Uterus (tissue), 4 donors: ENCODE results near the gene ING1. TPM values are rescaled to one million over a fixed set of nuclear protein-coding genes. Genes with fewer than 3 reads are reported as not detected.

Source experiments
- DNase-seq, 2 donors: peaks; one replicate each; pipeline ENCODE4 v3.0.0-alpha.2; 2019 to 2020
- H3K27ac ChIP-seq, 2 donors: fragments of 200-600 bp; sonication (generic); 1 replicate in 1 of 2; 2 replicates in 1 of 2; pipeline ENCODE4 v1.5.1; 2016 to 2018
- H3K27me3 ChIP-seq, 2 donors: fragments of 200-600 bp; sonication (generic); one replicate each; pipeline ENCODE4 v1.5.1; 2018 to 2019; ENCODE audit warnings: control low read depth in 1 of 2
- H3K36me3 ChIP-seq, 2 donors: fragments of 200-600 bp; sonication (generic); one replicate each; pipeline ENCODE4 v1.5.1; 2019; ENCODE audit warnings: control low read depth in 1 of 2
- H3K4me1 ChIP-seq, 2 donors: fragments of 200-600 bp; sonication (generic); one replicate each; pipeline ENCODE4 v1.5.1; 2018 to 2019; ENCODE audit warnings: control low read depth in 1 of 2
- H3K4me3 ChIP-seq, 2 donors: fragments of 200-600 bp; sonication (generic); 1 replicate in 1 of 2; 2 replicates in 1 of 2; pipeline ENCODE4 v1.5.1; 2018 to 2019; ENCODE audit warnings: mild to moderate bottlenecking in 1 of 2
- H3K9me3 ChIP-seq, 2 donors: fragments of 200-600 bp; sonication (generic); one replicate each; pipeline ENCODE4 v1.5.1; 2019; ENCODE audit warnings: control low read depth in 1 of 2
- CTCF ChIP-seq, 4 experiments: fragments of 200-600 bp in 2 of 4; fragments of 450-650 bp in 2 of 4; sonication (generic) in 2 of 4; IDR thresholded peaks; one replicate each; pipeline ENCODE4 v1.5.1; 2016 to 2019; ENCODE audit warnings: antibody characterized with exemption in 4 of 4, mild to moderate bottlenecking in 2 of 4, moderate library complexity in 1 of 4
- POLR2A ChIP-seq, 2 donors: fragments of 450-650 bp; IDR thresholded peaks; one replicate each; pipeline ENCODE4 v1.6.1; 2016; ENCODE audit warnings: antibody characterized with exemption in 2 of 2, mild to moderate bottlenecking in 1 of 2, moderate library complexity in 1 of 2
- intact Hi-C: fragments of 100-400 bp; cut with DNase I; formaldehyde crosslinking; loops from one replicate; pipeline ENCODE4 v1.15.1; 2023; ENCODE audit warnings: low total_unique reads
- total RNA-seq, 4 donors: library from RNA; depleted of rRNA in 3 of 4; stranded (reverse); fragments of >200 nt in 3 of 4; gene quantifications; one replicate each; pipeline versions ENCODE4 v1.1.0 to v1.2.4, GENCODE V29; 2014 to 2023
- donor health status: DM: yes; HTN: yes; CAD: no.

The ING1 gene
- total RNA-seq, 4 donors from 2014 or later = 10.2 to 28.1 (median 19.5) TPM

- DNase-seq = no peak
- intact Hi-C loops = no loop called here
- H3K27me3 ChIP-seq = no peaks in the 10 kb centered on the region
- no peaks in the 10 kb centered on the region for H3K4me1 ChIP-seq
- no peak overlapping the region for H3K27ac ChIP-seq
- no peaks in the 10 kb centered on the region for H3K9me3 ChIP-seq
- no peak for TF ChIP-seq CTCF (IDR thresholded peaks at IDR 0.05)
- no peak for TF ChIP-seq POLR2A (IDR thresholded peaks at IDR 0.05)
- H3K4me3 ChIP-seq = no peak overlapping the region
- no peaks in the 10 kb centered on the region for H3K36me3 ChIP-seq
Measured at GRCh38 chr13:110757296-110757695, 43.8 kb downstream of the ING1 start.

GRCh38 chr13:110758195-110758805, 44.8 kb downstream of the ING1 start:
- intact Hi-C loops = no loop called here
- no peaks in the 10 kb centered on the region for H3K27me3 ChIP-seq
- no peak overlapping the region for H3K27ac ChIP-seq
- no peaks in the 10 kb centered on the region for H3K4me1 ChIP-seq
- H3K4me3 ChIP-seq = no peak overlapping the region
- no peaks in the 10 kb centered on the region for H3K36me3 ChIP-seq
- DNase-seq = no peak
- TF ChIP-seq POLR2A (IDR thresholded peaks at IDR 0.05) (no peak), CTCF (IDR thresholded peaks at IDR 0.05) (no peak)
- H3K9me3 ChIP-seq = no peaks in the 10 kb centered on the region

GRCh38 chr13:110759710-110760109, 46.2 kb downstream of the ING1 start:
- no peaks in the 10 kb centered on the region for H3K36me3 ChIP-seq
- no peaks in the 10 kb centered on the region for H3K27me3 ChIP-seq
- intact Hi-C loops = no loop called here
- no peak overlapping the region for H3K4me3 ChIP-seq
- no peak for DNase-seq
- no peaks in the 10 kb centered on the region for H3K9me3 ChIP-seq
- TF ChIP-seq POLR2A (IDR thresholded peaks at IDR 0.05) = no peak
- no peak for TF ChIP-seq CTCF (IDR thresholded peaks at IDR 0.05)
- no peak overlapping the region for H3K27ac ChIP-seq
- no peaks in the 10 kb centered on the region for H3K4me1 ChIP-seq

- Histone ChIP-seq H3K27me3 (no peaks in the 10 kb centered on the region), H3K4me3 (no peak overlapping the region), H3K27ac (no peak overlapping the region), H3K36me3 (no peaks in the 10 kb centered on the region), H3K9me3 (no peaks in the 10 kb centered on the region), H3K4me1 (no peaks in the 10 kb centered on the region)
- intact Hi-C loops = no loop called here
- no peak for DNase-seq
- no peak for TF ChIP-seq POLR2A (IDR thresholded peaks at IDR 0.05)
- no peak for TF ChIP-seq CTCF (IDR thresholded peaks at IDR 0.05)
Measured at GRCh38 chr13:110760611-110761010, 47.1 kb downstream of the ING1 start.

- Histone ChIP-seq H3K27me3 (no peaks in the 10 kb centered on the region), H3K9me3 (no peaks in the 10 kb centered on the region), H3K36me3 (no peaks in the 10 kb centered on the region), H3K4me1 (no peaks in the 10 kb centered on the region), H3K4me3 (no peak overlapping the region), H3K27ac (no peak overlapping the region)
- DNase-seq = no peak
- intact Hi-C loops = no loop called here
- TF ChIP-seq CTCF (IDR thresholded peaks at IDR 0.05) (no peak), POLR2A (IDR thresholded peaks at IDR 0.05) (no peak)
Measured at GRCh38 chr13:110766671-110767430, 53.4 kb downstream of the ING1 start.
